NB4 (cell line): ENCODE data around the gene HLA-DMB.

Experiments used
- CTCF ChIP-seq: IDR thresholded peaks from one replicate; pipeline ENCODE4 v1.5.1; 2012; ENCODE audit warnings: low read depth, low read length
- MYC ChIP-seq: IDR thresholded peaks from 2 replicates; pipeline ENCODE4 v1.6.1; 2011; ENCODE audit warnings: low read depth, low read length
- POLR2A ChIP-seq: IDR thresholded peaks from 2 replicates; pipeline ENCODE4 v1.6.1; 2011; ENCODE audit warnings: mild to moderate bottlenecking; ENCODE audit not compliant: insufficient read length; ENCODE audit errors: extremely low read depth

- no peak for TF ChIP-seq CTCF
- TF ChIP-seq POLR2A = peak; percentile 13
- no peak for TF ChIP-seq MYC
Observed at GRCh38 chr6:32973144-32974015, 32.6 kb upstream of the HLA-DMB start.
